ENCODE data around the gene DNAJC27. TPM values are rescaled to one million over a fixed set of nuclear protein-coding genes. Genes with fewer than 3 reads are reported as not detected.

The DNAJC27 gene
- total RNA-seq, 1 experiment from 2014 or later, result 5.1 TPM

DNA sequence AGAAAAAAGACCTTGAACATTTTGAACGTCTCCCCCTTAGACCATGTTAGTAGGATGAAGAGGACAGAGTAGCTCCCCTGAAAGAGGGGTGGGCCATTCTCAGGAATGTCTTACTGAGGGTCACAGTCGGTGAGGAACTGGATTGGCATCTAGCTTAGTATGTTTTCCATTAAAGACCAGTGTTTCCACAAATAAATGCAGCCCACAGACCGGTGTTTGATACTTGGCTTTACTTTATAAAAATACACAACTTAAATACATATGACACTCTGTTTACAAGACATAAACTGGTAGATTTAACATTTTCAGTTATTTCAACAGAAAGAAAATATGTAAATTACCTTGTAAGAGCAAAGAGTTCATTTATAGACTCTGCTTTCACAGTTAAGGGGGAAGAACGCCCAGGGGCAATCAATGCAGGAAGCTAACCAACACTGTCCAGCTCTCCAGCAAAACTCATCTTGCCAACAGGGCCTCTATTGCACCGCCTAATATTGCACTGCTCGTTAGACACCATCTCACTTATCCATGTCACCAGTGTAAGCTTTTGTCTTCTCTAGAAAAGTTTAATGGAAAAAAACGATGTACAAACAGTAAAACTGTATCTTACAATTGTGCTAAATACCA lies 28.2 kb downstream of the DNAJC27 start:
- no peak overlapping the region for H3K4me3 Mint-ChIP-seq
- Histone ChIP-seq H4K91ac (ENCODE audit: insufficient read length, low read depth, low read length) (no peak overlapping the region), H3K79me1 (ENCODE audit: insufficient read depth, low read depth, low read length, poor library complexity, severe bottlenecking) (no peaks in the 10 kb centered on the region), H3K4me2 (ENCODE audit: insufficient read depth, insufficient read length, low read length) (no peak overlapping the region), H2BK20ac (ENCODE audit: low read depth, low read length, poor library complexity, severe bottlenecking) (no peak overlapping the region), H2BK120ac (ENCODE audit: low read depth, low read length, poor library complexity, severe bottlenecking) (no peak overlapping the region), H3K23ac (ENCODE audit: insufficient read length, low read depth, low read length) (no peak overlapping the region), H3K9ac (ENCODE audit: extremely low read depth, insufficient read length, low read length) (no peak overlapping the region), H3K23me2 (ENCODE audit: insufficient read length, low read depth, low read length, poor library complexity, severe bottlenecking) (no peaks in the 10 kb centered on the region), H3K9me3 (ENCODE audit: control insufficient read depth, low read depth, low read length) (no peaks in the 10 kb centered on the region), H3K14ac (ENCODE audit: insufficient read depth, low read length) (no peak overlapping the region), H2AFZ (ENCODE audit: low read length) (no peak overlapping the region), H4K8ac (replicated peaks; ENCODE audit: insufficient read length, low read depth, low read length) (no peak overlapping the region), H4K5ac (ENCODE audit: insufficient read length, low read depth, low read length) (no peak overlapping the region), H3K27me3 (ENCODE audit: insufficient read depth, low read length) (no peaks in the 10 kb centered on the region), H3T11ph (ENCODE audit: low read length) (no peak overlapping the region), H2AK5ac (ENCODE audit: insufficient read length, low read length) (no peak overlapping the region), H3K4ac (ENCODE audit: low read depth, low read length) (no peak overlapping the region), H3K27ac (ENCODE audit: insufficient read length, low read depth, low read length) (no peak overlapping the region), H4K20me1 (ENCODE audit: control insufficient read depth, insufficient read depth, insufficient read length) (no peaks in the 10 kb centered on the region), H3K79me2 (ENCODE audit: insufficient read depth, low read length) (no peaks in the 10 kb centered on the region), H3K56ac (ENCODE audit: insufficient read length, low read depth, low read length) (no peak overlapping the region), H2BK12ac (ENCODE audit: insufficient read length, low read depth, low read length) (no peak overlapping the region), H2BK15ac (ENCODE audit: low read depth, low read length) (no peak overlapping the region), H3K4me1 (ENCODE audit: insufficient read depth, low read length) (no peaks in the 10 kb centered on the region), H3K18ac (ENCODE audit: insufficient read length, low read depth, low read length) (no peak overlapping the region), H2BK5ac (ENCODE audit: insufficient read length, low read length) (no peak overlapping the region)
- no CpG with 5 or more reads among the region's 7 CpGs for WGBS (ENCODE audit: extremely low coverage, insufficient read length, low lambda C conversion rate)
- DNase-seq, result no peak
- H3K36me3 Mint-ChIP-seq (ENCODE audit: insufficient read depth in 1 of 3, low read depth in 3 of 3), result peaks cover 0 to 17% (median 13%) of the 10 kb centered on the region in 3 experiments; a peak in 5 of 7 replicates
- no peak overlapping the region for H3K27ac Mint-ChIP-seq
- no peaks in the 10 kb centered on the region for H3K4me1 Mint-ChIP-seq
- TF ChIP-seq, protein P1, sequence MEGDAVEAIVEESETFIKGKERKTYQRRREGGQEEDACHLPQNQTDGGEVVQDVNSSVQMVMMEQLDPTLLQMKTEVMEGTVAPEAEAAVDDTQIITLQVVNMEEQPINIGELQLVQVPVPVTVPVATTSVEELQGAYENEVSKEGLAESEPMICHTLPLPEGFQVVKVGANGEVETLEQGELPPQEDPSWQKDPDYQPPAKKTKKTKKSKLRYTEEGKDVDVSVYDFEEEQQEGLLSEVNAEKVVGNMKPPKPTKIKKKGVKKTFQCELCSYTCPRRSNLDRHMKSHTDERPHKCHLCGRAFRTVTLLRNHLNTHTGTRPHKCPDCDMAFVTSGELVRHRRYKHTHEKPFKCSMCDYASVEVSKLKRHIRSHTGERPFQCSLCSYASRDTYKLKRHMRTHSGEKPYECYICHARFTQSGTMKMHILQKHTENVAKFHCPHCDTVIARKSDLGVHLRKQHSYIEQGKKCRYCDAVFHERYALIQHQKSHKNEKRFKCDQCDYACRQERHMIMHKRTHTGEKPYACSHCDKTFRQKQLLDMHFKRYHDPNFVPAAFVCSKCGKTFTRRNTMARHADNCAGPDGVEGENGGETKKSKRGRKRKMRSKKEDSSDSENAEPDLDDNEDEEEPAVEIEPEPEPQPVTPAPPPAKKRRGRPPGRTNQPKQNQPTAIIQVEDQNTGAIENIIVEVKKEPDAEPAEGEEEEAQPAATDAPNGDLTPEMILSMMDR (conservative IDR thresholded peaks at IDR 0.05), result no peak
- no peaks in the 10 kb centered on the region for H3K9me3 Mint-ChIP-seq
- no peaks in the 10 kb centered on the region for H3K27me3 Mint-ChIP-seq (ENCODE audit: low read depth)

All from H9 (cell line).